ENCODE data around the gene CSF1.
"Not testable (repeated sequence)": the region's sequence is repeated elsewhere in the genome, so short reads cannot be mapped to it uniquely, and the experiment has no call there.

The CSF1 gene

DNA sequence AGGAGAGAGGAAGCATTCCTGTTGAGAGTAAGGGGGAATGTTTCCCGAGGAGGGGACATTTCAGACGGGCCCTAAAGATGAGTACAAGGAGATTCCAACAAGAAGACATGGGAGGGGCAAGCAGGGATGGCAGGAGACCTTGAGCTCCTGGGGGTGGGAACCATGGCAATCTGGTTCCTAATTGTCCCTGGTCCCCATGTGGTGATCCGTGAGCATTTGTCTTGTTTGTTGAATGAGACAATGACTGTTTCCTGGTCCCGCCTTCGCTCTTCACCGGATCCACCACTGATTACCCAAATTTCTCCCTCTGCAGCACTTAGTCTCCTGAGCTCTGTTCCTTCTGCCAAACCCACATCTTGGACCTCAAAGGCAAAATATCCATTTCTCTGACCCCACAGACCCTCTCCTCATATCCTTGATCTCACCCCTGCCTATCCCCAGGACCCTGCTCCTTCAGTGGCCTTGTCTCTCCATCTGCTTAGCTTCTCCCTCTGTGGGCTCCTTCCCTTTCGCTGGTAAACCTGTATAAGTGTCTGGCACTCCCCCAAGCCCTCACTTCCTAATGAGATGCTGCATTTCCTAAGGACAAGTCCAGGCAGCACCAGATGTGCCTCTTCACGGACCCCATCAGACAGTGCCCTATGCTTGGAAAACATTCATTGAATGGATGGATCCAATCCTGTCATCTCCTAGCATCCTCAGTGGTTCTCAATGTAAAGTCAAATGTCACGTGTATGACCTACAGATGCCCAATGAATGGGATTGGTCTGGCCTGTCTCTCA, 8.3 kb upstream of the CSF1 start:
- DNase-seq (ENCODE audit: low spot score), result no peak

DNA sequence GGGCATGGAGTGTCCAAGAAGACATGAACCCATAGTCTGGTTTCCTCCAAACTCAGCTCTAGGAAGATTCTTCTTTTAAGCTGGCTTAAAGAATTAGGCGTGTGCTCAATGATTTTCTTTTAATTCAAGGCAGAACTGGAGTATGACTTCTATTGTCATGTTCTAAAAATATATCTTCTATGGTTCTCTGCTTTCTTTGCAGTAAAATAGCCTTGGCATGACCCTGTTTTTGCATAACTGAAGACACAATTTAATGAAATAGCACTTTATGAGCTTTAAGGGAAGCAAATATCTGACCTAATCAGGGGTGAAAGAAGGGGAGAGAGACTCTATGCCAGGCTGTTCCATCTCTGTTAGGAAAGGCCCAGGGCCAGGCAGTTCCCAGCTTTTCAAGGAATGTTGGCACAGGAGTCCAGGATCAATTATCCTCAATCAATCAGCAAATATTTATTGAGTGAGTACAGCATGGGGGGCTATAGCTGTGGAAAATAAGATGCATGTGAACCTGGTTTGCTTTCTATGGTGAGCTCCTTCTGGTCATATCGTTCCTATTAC, 7.2 kb upstream of the CSF1 start:
- DNase-seq (ENCODE audit: low spot score), result no peak

DNA sequence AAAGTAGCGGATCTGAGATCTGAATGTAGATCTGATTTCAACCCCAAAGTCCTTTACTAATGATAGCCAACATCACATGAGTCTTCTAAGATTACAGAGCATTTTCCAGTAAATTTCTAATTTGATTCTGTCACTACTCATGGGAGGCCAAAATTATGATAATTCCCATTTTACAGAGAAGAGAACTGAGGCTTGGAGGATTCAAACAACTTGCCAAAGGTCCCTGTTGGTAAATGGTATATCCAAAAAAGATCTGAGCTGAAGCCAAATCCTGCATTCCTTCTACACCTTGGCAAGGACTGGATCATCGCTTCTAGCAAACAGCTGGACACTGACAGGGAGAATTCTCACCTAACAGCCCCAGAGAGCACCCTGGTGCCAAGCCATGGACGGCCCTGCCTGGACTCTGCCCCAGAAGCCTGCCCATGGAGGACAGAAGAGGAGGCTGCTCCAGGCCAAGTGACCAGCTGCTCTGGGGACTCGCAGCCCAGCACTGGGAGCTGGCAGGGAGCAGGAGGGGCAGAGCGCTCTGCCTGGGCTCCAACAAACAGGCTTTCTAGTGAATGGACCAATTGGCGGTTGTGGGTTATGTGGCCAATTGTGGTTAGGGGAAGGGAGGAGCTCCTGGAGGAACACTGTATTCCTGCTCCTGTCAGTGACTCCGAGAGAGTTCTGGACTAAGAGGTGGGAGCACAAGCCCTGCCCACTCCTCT, 6.4 kb upstream of the CSF1 start:
- DNase-seq (ENCODE audit: low spot score), result peak; percentile 40

DNA sequence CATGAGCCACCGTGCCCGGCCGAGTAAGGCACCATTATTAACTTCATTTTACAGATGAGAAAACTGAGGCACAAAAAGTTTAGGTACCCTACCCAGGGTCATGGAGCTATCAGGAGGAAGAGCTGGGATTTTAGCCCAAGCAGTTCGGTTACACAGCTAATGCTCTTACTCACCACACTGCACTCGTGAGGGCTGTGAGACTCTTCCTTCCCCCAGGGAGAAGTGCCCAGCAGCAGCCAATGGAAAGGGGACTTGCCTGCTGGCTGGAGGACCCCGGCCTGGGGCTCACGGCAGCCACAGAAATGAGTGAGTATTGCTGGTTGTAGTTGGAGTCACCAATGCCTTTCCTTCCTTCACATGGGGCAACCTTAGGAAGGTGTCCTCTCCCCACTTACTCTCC, 5.2 kb upstream of the CSF1 start:
- no peak for DNase-seq (ENCODE audit: low spot score)

DNA sequence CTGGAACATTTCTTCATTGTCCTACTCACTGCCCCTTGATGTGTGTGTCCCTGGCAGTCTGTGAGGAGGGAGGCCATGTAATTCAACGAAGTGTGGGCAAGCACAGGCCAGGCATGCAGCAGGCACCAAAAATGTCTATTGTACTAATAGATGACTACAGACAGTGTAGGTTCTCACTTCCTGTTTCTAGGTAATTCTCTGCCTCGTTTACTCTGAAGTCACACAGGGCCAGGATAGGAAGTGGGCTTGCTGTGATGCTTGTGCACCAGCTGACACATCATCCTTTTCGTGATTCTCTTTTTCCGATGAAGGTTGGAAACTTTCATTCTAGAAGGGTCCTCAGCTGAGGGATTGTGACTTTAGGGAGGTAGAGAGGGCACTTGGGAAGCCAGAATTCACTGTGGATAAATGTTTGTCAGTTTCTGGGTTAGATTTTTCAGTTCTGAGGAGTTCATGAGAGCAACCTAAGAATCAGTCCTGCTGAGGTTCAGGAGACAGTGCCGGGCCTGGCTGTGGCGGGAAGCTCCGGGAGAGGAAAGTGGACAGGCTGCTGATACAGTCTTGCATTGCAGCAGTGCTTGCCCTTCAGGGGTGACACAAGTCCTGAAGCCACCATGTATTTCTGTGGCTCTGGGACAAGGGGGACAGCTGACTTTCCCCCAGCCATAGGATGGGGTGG, 4.3 kb upstream of the CSF1 start:
- no peak for DNase-seq (ENCODE audit: low spot score)

DNA sequence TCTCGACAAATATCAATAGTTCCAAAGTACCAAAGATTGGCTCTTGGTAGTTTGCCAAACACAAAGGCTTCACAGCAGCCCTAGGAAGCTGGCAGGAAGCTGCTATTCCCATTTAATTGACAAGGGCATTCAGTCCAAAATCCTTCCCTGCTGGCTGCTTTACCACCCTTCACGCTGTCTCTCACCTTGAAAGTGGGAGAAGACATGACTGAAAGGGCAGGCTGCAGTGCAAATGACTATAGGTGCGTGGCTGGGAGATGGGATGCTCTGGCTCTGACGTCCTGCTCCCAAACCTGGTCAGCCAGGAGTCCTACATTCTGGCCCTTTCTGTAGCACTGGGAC, 3.8 kb upstream of the CSF1 start:
- no peak for DNase-seq (ENCODE audit: low spot score)

DNA sequence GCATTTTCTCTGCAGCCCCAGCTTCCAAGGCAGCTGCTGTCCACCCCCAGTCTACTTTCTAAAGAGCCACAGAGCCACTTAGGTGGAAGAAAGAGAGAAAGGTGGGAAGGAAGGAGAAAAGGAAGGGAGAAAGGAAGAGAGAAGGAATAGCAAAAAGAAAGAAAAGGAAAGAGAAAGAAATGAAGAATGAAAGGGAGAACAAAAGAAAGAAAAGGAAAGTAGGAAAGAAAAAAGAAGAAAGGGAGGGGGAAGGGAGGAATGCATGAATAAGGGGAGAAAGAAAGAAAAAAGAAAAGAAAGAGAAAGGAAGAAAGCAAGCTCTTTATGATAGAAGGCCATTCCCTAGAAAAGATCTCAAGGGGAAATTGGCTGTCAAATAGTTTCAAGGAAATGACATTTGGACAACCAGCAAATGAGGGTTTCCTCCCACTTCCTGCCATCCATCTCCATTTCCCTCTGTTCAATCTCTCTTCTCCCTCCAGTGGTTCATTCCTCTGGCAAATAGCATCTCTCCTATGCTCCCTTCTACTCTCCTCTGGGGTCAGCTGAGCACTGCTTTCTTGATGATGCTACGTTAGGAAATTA, 3.4 kb upstream of the CSF1 start:
- no peak for DNase-seq (ENCODE audit: low spot score)

DNA sequence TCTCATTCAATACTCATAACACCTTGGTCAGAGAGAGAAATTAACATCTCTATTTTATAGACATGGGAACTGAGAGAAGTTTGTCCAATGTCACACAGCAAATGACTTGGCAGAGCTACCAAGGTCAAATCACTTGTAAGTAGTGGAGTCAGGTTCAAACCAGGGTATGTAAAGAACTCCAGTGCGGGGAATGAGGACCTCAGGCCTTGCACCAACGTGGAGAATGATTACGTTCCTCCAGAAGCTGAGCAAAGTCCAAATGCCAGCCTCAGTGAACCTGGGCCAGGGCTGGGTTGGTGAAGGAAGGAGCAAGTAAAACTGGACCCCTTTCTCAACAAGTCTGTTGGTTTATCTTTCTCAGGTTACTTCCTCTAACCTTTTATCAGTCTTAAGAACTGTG, 1.8 kb upstream of the CSF1 start:
- DNase-seq (ENCODE audit: low spot score), result no peak

DNA sequence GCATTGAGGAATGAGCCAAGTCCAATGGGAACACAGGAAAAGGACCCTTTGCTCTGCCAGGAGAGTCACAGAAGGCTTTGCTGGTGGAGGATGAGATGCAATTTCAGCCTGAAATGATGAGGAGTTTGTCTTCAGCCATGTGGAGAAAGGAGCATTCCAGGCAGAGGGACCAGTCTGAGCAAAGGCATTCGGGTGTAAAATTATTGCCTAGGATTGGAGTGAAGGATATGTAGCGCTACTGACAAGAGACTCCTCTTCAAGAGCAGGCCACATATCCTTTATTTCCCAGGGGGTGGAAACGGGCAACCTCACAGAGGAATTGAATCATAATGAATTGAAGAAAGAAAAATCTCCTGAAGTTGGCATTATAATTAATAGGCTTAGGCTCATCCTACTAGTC, 1.1 kb upstream of the CSF1 start:
- peak; percentile 38 for DNase-seq (ENCODE audit: low spot score)

DNA sequence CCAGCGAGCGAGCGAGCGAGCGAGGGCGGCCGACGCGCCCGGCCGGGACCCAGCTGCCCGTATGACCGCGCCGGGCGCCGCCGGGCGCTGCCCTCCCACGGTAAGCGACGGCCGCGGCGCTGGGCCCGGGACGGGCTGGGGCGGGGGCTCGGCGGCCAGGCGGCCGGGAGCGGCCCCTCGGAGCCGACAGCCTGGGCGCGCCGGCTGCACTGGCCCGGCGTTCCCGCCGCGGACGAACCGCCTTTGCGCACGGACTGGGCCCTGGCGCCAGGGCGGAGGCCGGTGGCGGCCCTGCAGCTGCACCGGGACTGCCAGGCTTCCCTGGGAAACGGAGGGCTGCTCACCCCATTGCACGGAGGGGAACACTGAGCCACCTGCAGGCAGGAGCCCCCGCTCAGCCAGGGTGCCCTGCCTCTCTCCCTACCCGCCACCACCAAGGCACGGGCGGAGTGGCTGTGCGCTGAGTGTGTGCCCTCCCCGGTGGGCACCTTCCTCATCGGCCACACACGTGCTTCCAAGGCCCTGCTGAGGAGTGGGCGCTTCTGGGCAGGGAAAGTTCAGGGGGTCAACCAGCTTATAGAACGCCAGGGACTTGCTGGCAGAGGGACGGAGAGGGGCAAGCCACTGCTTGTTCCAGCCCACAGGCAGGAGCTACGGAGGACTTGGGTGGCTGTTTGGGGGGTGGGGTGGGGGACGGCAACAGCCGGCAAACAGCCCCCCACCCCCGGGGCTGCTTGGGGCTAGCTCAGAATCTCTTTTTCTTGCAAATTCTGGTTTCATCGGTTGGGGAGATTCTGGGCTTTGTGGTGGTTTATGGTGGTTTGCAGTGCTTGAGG, 532 bp downstream of the CSF1 start:
- no peak for DNase-seq (ENCODE audit: low spot score)

DNA sequence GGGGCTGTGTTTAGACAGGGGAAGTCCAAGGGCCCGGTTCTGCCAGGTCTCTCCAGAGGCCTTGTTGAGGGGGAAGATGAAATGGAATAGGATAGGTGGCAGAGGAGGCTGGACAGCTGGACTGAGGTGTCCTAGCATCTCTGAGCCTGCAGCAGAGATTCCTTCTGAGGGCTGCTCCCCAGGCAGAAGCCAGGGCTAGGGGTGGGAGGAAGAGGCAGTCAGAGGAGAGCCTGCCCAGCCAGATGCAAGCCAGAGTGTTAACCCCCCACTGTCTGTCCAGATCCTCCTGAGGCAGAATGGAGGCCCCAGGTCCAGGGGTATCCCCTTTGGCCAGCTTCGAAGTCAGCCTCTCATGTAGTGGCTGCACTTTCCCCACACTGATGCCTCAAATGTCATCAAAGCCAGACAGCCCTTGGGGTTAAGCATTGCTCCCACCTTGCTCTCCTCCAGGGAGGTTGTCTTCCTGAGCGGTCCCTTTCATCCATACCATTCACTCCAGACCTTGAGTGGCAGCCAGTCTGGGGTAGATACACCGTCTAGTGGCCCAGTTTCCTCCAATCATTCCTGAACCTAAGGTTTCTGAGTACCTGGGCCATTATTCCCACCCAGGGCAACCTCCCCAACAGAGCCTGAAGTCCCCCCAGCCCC, 1.7 kb downstream of the CSF1 start:
- peak; percentile 19 for DNase-seq (ENCODE audit: low spot score)

DNA sequence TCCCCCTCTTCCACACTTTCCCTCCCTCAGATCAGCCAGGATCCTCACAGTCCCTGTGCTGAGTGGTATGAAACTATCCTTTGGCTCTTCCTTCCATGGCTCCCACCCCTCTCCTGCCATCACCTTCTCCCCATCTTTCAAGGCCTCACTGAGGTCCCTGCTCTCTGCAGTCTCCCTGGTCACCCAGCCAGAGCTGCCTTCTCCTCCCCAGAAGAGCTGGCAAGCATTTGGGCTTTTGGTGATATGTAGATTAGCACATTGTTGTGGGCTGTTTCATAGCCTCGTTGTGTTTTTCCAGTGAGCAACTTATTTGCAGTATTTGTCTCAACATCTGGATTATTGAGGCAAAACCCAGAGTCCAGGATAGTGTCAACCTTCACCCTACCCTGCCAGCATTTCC, 2.2 kb downstream of the CSF1 start:
- no peak for DNase-seq (ENCODE audit: low spot score)

DNA sequence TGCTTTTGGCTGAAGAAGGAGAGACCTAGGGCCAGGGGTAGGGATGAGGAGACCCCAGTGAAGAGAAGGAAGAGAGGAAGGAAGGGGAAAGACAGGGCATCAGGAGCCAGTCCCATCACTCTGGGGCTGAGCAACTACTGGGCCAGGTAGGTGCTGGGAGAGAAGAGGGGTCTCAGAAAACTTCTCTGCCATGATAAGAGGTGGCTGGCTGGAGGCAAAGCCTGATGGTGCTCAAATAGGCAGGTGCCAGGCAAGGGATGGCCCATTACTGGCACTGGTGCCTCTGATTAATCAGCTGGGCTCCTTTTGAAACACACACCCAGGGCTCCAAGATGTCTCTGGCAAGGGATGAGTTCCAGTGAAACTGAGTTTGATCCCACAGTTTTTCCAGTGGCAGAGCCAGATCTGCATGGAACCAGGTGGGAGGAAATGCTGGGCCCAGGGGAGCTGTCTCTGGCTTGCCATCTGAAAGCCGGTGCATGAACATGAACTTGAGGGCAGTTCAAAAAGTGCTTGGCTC, 2.8 kb downstream of the CSF1 start:
- DNase-seq (ENCODE audit: low spot score), result no peak

DNA sequence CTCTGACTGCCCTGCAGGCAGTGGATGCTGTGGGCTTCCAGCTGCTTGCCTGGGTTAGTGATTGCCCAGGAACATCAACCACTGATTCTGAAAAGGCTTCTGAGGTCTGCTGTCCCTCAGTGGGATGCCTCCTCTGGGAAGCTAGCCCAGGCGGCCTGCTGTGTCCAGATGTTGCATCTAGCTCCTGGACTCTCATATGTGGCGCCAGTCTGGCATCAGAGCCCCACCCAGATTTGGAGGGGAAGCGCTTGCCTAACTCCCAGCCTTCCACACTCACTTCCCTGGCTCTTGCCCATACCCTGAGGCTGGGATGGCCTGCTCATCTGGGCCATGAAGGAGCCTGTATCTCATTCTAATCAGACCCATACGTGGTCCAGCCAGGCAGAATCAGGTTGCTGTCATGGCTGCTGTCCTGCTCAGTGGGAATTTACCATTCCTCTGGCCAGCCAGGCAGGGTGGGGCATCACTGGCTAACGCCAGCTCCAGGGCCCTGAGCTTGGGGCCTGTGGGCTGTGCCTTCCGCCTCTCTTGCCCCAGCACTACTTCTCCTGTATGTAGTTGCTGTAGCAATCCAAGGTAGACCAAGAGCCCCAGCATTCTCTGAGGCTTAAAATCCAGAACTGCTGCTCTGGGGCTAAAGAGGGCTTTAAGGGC, 4.1 kb downstream of the CSF1 start:
- no peak for DNase-seq (ENCODE audit: low spot score)

DNA sequence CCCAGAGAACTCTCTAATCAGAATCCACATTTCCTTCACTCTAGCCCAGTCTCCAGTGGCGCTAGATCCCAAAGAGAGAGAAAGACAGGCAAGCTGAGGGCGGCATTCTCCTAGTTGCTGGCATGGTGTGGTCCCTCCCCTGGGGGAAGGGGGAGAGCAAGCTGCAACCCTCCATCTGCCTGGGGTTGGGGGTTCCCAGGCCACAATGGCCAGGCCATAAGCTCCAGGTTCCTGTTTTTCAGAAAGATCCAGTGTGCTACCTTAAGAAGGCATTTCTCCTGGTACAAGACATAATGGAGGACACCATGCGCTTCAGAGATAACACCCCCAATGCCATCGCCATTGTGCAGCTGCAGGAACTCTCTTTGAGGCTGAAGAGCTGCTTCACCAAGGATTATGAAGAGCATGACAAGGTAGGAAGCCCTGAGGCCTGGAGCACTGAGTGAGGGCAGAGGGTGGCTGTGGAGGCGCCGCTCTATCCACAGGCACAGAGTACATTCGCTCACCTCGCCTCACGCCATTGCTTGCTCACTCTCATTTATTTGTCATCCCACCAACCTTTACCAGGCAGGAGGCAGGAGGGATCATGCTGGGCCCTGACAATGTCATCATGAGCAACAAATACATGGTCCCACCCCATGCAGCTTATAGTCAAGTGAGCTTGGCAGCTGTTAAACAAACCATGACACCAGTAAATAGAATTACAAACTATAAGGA, 6.6 kb downstream of the CSF1 start:
- DNase-seq (ENCODE audit: low spot score), result no peak

DNA sequence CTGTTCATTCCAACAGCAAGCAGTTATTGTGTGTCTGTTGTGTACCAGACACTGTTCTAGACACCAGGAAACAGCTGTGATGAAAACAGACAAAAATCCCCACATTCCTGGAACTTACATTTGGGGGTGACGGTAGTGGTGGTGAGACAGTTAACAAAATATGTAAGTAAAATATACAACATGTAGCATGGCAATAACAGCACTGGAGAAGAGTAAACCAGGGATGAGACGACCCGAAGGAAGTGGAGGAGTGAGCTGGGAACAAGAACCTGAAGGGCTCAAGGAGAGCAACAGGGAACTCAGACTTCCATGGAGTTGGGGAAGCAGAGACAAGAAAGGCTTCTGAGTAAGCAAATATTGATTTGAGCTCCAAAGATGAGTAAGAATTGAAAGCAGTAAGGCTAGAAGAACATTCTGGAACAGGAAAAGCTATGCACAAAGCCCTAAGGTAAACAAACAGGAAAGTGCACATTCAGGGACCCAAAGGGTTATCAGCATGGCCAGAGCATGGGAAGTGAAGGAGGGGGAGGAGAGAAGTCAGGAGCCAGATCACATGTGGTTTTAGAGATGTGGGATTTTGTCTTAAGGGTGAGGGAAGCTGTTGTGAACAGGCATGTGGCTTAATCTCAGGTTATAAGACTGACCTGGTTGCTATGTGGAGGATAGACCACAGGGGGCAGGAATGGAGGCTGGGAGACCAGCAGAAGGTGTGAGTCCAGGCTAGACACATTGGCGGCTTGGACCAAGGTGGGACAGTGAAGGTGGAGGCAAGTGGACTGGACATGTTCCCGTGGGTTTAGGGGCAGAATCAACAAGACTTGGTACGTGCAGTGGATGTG, 7.3 kb downstream of the CSF1 start:
- DNase-seq (ENCODE audit: low spot score), result no peak

DNA sequence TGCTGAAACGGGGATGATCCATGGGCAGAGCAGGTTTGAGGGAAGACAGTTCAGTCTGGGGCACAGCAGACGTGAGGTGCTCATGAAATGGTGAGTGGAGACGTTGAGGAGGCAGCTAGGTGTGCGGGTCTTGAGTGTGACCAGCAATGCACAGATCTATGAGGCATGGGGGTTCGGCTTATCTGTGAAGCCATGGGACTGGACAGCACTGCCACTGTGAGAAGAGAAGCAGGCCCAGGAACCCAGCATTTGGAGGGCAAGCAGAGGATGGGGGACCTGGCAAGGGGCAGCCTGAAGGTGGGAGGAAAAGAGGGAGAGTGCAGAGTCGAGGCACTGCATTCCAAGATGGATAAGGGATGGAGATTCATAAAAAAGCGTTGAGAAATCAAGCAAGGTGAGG, 8.0 kb downstream of the CSF1 start:
- no peak for DNase-seq (ENCODE audit: low spot score)

DNA sequence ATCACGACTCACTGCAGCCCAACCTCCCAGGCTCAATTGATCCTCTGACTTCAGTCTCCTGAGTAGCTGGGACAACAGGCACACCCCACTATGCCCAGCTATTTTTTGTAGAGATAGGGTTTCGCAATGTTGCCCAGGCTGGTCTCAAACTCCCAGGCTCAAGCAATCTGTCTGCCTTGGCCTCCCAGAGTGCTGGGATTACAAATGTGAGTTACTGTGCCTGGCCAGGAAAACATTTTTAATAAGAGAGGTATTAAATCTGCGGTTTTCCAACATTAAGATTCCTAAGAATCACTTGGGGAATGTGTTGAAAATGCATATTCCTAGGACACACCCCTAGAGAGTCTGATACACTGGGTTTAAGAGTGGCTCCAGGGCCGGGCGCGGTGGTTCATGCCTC, 8.7 kb downstream of the CSF1 start:
- no peak for DNase-seq (ENCODE audit: low spot score)

DNA sequence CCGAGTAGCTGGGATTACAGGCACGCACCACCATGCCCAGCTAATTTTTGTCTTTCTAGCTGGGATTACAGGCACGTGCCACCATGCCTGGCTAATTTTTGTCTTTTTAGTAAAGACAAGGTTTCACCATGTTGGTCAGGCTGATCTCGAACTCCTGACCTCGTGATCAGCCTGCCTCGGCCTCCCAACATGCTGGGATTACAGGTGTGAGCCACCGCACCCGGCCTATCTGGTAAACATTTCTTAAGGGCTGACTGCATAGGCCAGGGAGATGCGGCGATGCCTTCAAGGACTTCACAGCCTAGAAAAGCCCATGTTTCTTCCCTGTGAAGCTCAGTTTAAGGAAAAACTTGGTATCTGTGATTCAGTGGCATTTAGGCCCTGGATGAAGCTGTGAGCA, 9.7 kb downstream of the CSF1 start:
- DNase-seq (ENCODE audit: low spot score), result not testable (repeated sequence)
